ENCODE results near the gene MICB.
"Not testable (repeated sequence)": the region's sequence is repeated elsewhere in the genome, so short reads cannot be mapped to it uniquely, and the experiment has no call there.

The MICB gene

GRCh38 chr6:31497531-31498476, at the start of gene MICB:
Gene MICB, plus strand, starts transcription at chr6:31498145. Its CDS starts 49 bp downstream, at chr6:31498194.
- no peaks in the 10 kb centered on the region for H3K9me3 ChIP-seq (ENCODE audit: control insufficient read depth, insufficient read depth, low read length)
- peaks cover 5% of the 10 kb centered on the region for H3K4me1 ChIP-seq (ENCODE audit: insufficient read depth, low read length)
- H3K36me3 ChIP-seq (ENCODE audit: insufficient read depth, low read length): no peaks in the 10 kb centered on the region
- H3K9ac ChIP-seq (ENCODE audit: low read depth, low read length): peak within 1 kb of the TSS; percentile 81

DNA sequence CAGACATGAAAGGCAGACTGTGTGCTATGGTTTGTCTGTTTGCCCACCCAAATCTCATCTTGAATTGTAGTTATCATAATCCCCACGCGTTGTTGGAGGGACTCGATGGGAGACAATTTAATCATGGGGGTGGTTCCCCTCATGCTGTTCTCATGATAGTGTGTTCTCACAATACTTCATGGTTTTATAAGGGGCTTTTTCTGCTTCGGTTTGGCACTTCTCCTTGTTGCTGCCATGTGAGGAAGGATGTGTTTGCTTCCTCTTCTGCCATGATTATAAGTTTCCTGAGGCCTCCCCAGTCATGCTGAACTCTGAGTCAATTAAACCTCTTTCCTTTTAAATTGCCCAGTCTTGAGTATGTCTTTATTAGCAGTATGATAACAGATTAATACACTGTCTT, 47.2 kb upstream of the MICB start:
- H3K4me1 ChIP-seq (ENCODE audit: insufficient read depth, low read length): no peaks in the 10 kb centered on the region
- no peaks in the 10 kb centered on the region for H3K9me3 ChIP-seq (ENCODE audit: control insufficient read depth, insufficient read depth, low read length)
- no peaks in the 10 kb centered on the region for H3K36me3 ChIP-seq (ENCODE audit: insufficient read depth, low read length)
- no peak overlapping the region for H3K9ac ChIP-seq (ENCODE audit: low read depth, low read length)

DNA sequence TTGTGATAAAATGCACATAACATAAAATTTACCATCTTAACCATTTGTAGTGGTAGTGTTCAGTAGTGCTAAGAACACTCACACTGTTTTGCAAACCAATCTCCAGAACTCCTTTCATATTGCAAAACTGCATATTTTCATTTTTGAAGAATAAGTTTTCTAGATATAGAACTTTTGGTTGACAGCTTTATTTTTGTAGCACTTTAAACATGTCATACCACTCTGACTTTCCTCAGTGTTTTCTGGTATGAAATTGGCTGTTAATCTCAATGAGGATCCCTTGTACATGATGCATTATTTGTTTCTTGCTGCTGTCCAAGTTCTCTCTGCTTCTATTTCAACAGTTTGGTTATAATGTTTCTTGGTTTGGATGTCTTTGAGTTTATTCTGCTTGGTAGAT, 45.1 kb upstream of the MICB start:
- Histone ChIP-seq H3K36me3 (ENCODE audit: insufficient read depth, low read length) (no peaks in the 10 kb centered on the region), H3K9me3 (ENCODE audit: control insufficient read depth, insufficient read depth, low read length) (no peaks in the 10 kb centered on the region), H3K9ac (ENCODE audit: low read depth, low read length) (no peak overlapping the region), H3K4me1 (ENCODE audit: insufficient read depth, low read length) (no peaks in the 10 kb centered on the region)

DNA sequence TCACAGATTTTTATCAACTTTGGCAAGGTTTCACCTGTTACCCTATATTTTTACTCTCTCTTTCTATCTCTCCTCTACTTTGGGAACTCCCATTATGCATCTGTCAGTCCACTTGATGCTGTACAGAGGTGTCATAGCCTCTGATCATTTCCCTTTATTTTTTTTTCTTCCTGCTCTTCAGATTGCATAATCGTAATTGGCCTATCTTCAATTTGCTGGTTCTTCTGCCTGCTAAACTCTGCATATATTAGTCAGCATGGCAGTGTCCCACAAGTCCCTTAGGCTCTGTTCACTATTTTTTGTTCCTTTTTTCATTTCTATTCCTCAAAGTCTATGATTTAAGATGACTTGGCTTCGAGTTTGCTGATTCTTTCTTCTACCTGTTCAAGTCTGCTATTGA, 44.7 kb upstream of the MICB start:
- no peaks in the 10 kb centered on the region for H3K36me3 ChIP-seq (ENCODE audit: insufficient read depth, low read length)
- H3K9me3 ChIP-seq (ENCODE audit: control insufficient read depth, insufficient read depth, low read length): no peaks in the 10 kb centered on the region
- no peak overlapping the region for H3K9ac ChIP-seq (ENCODE audit: low read depth, low read length)
- no peaks in the 10 kb centered on the region for H3K4me1 ChIP-seq (ENCODE audit: insufficient read depth, low read length)

DNA sequence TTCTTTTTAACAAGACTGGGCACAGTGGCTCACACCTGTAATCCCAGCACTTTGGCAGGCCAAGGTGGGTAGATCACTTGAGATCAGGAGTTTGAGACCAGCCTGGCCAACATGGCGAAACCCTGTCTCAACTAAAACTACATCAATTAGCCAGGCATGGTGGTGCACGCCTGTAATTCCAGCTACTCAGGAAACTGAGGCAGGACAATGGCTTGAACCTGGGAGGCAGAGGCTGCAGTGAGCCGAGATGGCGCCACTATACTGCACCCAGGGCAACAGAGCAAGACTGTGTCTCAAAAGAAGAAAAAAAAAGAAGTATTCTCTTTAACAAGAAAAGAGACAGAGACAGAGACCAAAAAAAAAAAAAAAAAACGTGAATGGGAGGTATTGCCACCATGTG, 38.1 kb upstream of the MICB start:
- not testable (repeated sequence) for H3K9ac ChIP-seq (ENCODE audit: low read depth, low read length); H3K4me1 ChIP-seq (ENCODE audit: insufficient read depth, low read length); H3K9me3 ChIP-seq (ENCODE audit: control insufficient read depth, insufficient read depth, low read length); H3K36me3 ChIP-seq (ENCODE audit: insufficient read depth, low read length)

DNA sequence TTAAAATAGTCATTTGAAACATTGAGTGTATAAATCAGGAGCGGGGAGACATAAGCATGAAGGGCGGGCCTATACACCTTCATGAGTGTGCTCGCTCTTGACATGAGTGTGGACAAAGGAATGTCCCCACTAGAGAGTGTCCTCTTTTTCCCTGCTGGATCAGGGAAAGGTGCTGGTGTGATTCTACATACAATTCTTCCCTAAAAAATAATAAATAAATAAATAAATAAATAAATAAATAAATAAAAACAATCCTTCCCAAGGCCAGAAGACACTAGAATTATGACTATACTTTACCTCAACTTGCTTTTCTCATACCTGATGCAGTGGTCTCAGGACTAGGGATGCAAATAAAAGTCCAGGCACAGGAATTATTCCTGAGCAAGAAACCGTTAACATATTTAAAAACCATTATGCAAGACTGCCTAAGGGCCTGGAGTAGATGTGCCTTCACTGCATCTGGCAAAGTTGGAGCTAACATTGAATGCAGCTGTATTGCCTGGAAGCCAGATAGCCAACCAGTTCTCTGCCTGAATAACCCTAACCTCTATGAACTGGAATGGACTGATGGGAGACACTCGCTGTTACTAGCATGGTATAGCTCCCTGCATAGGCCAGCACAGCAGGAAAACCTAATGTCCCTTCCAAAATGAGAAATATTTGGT, 37.5 kb upstream of the MICB start:
- no peaks in the 10 kb centered on the region for H3K36me3 ChIP-seq (ENCODE audit: insufficient read depth, low read length)
- H3K9ac ChIP-seq (ENCODE audit: low read depth, low read length): no peak overlapping the region
- H3K4me1 ChIP-seq (ENCODE audit: insufficient read depth, low read length): peaks cover 6% of the 10 kb centered on the region; the same call in 1 of the 2 replicates
- H3K9me3 ChIP-seq (ENCODE audit: control insufficient read depth, insufficient read depth, low read length): no peaks in the 10 kb centered on the region

DNA sequence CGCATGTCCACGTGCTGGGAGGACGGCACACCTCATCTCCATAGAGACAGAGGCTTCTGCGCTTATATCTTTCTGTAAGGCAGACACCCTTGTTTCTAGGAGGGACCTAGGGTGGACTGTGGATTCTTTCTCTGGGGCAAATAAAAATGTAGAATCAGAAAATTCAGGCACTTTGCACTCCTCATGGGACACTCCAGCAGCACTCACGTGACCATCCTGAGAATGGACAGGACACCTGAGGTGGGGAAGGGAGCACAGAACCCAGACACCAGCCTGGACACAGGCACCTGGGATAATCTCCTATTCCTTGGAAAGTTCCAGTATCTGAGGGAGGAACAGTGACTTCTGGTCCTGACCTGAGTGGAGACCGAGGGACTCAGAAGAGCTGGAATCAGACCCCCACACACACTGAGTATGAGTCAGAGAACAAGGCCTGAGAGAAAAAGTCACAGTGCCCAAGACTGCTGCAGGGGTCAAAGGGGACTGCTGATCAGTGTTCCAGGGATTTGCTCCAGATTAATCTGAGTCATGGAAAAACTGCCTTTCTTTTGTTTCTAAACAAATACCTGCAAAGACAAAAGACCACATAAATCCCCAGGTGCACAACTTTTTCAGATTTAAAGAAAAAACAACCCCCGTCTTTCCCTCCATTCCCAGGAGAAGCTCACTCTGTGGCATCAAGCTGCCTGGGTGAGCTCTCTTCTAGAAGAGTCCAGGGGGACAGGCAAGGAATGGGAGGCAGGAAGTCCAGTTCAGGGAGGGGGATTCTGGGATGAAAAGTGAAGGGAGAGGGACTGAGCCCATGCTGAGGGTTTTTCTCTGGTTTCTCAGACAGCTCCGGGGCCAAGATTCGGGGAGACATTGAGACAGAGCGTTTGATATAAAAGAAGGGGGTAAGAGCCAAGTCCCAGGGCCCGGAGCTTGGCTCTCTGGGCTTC, 35.6 kb upstream of the MICB start:
- H3K9me3 ChIP-seq (ENCODE audit: control insufficient read depth, insufficient read depth, low read length): no peaks in the 10 kb centered on the region
- no peaks in the 10 kb centered on the region for H3K36me3 ChIP-seq (ENCODE audit: insufficient read depth, low read length)
- H3K4me1 ChIP-seq (ENCODE audit: insufficient read depth, low read length): peaks cover 6% of the 10 kb centered on the region; the same call in 1 of the 2 replicates
- H3K9ac ChIP-seq (ENCODE audit: low read depth, low read length): peak overlapping the region; percentile 63

DNA sequence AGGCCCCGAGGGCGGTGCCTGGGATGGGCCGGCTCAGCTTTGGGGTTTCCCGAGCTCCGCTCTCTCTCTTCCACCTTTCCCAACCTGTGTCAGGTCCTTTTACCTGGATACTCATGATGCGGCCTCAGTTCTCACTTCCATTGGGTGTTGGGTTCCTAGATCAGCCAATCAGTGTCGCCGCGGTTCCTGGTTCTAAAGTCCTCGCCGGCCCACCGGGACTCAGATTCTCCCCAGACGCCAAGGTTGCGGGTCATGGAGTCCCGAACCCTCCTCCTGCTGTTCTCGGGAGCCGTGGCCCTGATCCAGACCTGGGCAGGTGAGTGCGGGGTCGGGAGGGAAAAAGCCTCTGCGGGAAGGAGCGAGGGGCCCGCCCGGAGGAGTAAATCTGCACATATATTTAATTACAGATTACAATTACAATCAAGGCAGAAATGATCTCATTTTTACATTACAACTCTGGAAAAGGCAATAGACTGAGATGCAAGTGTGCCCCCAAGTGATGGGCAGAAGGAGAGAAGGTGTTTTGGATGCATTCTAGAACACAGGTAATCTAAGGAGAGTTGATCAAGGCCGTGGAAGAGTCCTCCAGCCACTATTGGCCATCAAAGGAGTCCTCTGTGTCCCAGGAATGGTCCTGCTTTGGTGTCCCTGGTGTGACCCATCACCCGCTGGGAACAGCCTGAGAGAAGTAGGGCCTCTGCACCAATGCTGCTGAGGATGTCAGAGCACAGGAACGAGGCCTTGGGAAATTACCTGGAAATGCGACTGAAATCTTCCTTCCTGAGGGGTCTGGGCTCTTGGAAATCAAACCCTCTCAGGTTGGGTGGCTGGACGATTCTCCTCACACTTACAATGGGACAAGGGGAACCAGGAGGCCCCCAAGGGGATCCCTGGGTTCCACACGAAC, 34.7 kb upstream of the MICB start:
- H3K9ac ChIP-seq (ENCODE audit: low read depth, low read length): peak overlapping the region; percentile 63
- no peaks in the 10 kb centered on the region for H3K9me3 ChIP-seq (ENCODE audit: control insufficient read depth, insufficient read depth, low read length)
- peaks cover 6% of the 10 kb centered on the region; the same call in 1 of the 2 replicates for H3K4me1 ChIP-seq (ENCODE audit: insufficient read depth, low read length)
- H3K36me3 ChIP-seq (ENCODE audit: insufficient read depth, low read length): no peaks in the 10 kb centered on the region

- H3K4me1 ChIP-seq (ENCODE audit: insufficient read depth, low read length): peaks cover 6% of the 10 kb centered on the region; the same call in 1 of the 2 replicates
- no peaks in the 10 kb centered on the region for H3K9me3 ChIP-seq (ENCODE audit: control insufficient read depth, insufficient read depth, low read length)
- no peak overlapping the region for H3K9ac ChIP-seq (ENCODE audit: low read depth, low read length)
- H3K36me3 ChIP-seq (ENCODE audit: insufficient read depth, low read length): no peaks in the 10 kb centered on the region
Measured at GRCh38 chr6:31464252-31465184, 33.4 kb upstream of the MICB start.

DNA sequence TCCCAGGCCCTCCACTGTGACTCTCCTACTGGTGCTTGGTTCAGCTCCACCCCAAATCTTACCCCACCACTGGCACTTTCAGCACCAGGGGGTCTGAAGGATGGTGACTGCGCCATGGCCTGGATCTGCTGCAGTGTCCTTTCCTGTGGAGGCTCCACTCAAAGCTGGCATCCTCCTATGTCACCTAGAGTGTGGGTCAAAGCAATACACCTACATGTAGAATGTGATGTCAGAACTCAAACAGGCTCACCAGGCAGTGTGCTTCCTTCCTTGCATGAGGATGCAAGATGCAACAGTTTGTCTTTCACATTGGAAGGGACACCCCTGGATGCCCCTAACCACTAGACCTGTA, 32.8 kb upstream of the MICB start:
- H3K36me3 ChIP-seq (ENCODE audit: insufficient read depth, low read length): no peaks in the 10 kb centered on the region
- H3K9ac ChIP-seq (ENCODE audit: low read depth, low read length): no peak overlapping the region
- H3K9me3 ChIP-seq (ENCODE audit: control insufficient read depth, insufficient read depth, low read length): no peaks in the 10 kb centered on the region

DNA sequence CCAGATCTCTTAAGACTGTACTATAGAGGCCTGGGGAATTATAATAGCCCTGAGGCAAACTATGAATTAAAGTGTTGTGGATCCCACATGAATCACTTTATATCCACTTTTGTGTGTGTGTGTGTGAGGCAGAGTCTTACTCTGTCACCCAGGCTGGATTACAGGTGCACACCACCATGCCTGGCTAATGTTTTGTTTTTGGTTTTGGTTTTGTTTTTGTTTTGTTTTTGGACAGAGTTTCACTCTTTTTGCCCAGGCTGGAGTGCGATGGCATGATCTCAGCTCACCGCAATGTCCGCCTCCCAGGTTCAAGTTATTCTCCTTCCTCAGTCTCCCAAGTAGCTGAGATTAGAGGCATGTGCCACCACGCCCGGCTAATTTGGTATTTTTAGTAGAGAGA, 32.2 kb upstream of the MICB start:
- peaks cover 6% of the 10 kb centered on the region; the same call in 1 of the 2 replicates for H3K4me1 ChIP-seq (ENCODE audit: insufficient read depth, low read length)
- H3K9me3 ChIP-seq (ENCODE audit: control insufficient read depth, insufficient read depth, low read length): no peaks in the 10 kb centered on the region
- H3K9ac ChIP-seq (ENCODE audit: low read depth, low read length): no peak overlapping the region
- H3K36me3 ChIP-seq (ENCODE audit: insufficient read depth, low read length): no peaks in the 10 kb centered on the region

More for the DNA sequence above, 32.8 kb upstream of the MICB start:
- H3K4me1 ChIP-seq (ENCODE audit: insufficient read depth, low read length): peaks cover 6% of the 10 kb centered on the region; the same call in 1 of the 2 replicates

- Histone ChIP-seq H3K9ac (ENCODE audit: low read depth, low read length) (no peak overlapping the region), H3K36me3 (ENCODE audit: insufficient read depth, low read length) (no peaks in the 10 kb centered on the region), H3K9me3 (ENCODE audit: control insufficient read depth, insufficient read depth, low read length) (no peaks in the 10 kb centered on the region), H3K4me1 (ENCODE audit: insufficient read depth, low read length) (peaks cover 6% of the 10 kb centered on the region; the same call in 1 of the 2 replicates)
Measured at GRCh38 chr6:31466466-31466865, 31.5 kb upstream of the MICB start.
